BLaER1 (cell line): ENCODE measurements around the gene MAN1B1.

ENCODE experiments used
- H3K27ac ChIP-seq: shearing (Covaris generic); formaldehyde crosslinking; 2 replicates; pipeline ENCODE4 v1.8.1; 2022
- H3K27me3 ChIP-seq: shearing (Covaris generic); formaldehyde crosslinking; 2 replicates; pipeline ENCODE4 v1.8.1; 2022
- H3K36me3 ChIP-seq: shearing (Covaris generic); formaldehyde crosslinking; 2 replicates; pipeline ENCODE4 v1.8.1; 2022
- H3K4me1 ChIP-seq: shearing (Covaris generic); formaldehyde crosslinking; 2 replicates; pipeline ENCODE4 v1.8.1; 2022
- H3K4me2 ChIP-seq: shearing (Covaris generic); formaldehyde crosslinking; 2 replicates; pipeline ENCODE4 v1.8.1; 2022
- H3K4me3 ChIP-seq: shearing (Covaris generic); formaldehyde crosslinking; 2 replicates; pipeline ENCODE4 v1.8.1; 2022
- H3K9ac ChIP-seq: shearing (Covaris generic); formaldehyde crosslinking; 2 replicates; pipeline ENCODE4 v1.8.1; 2022
- H3K9me3 ChIP-seq: shearing (Covaris generic); formaldehyde crosslinking; 2 replicates; pipeline ENCODE4 v1.8.1; 2022
- H4K20me1 ChIP-seq: shearing (Covaris generic); formaldehyde crosslinking; 2 replicates; pipeline ENCODE4 v1.8.1; 2022
- Cebpa-rat ChIP-seq: shearing (Covaris generic); IDR thresholded peaks from 2 replicates; pipeline ENCODE4 v1.8.1; 2022

MAN1B1 gene

GRCh38 chr9:137052998-137053943 is 33.5 kb upstream of the MAN1B1 start:
- Histone ChIP-seq H3K4me1 (peaks cover 15% of the 10 kb centered on the region; the same call in 1 of the 2 replicates), H3K9ac (no peak overlapping the region), H3K27me3 (peaks cover 84% of the 10 kb centered on the region), H3K4me3 (peak overlapping the region; percentile 41; the same call in 1 of the 2 replicates), H3K4me2 (peak overlapping the region; percentile 37; the same call in 1 of the 2 replicates), H3K27ac (no peak overlapping the region), H3K36me3 (no peaks in the 10 kb centered on the region), H4K20me1 (peaks cover 64% of the 10 kb centered on the region), H3K9me3 (no peaks in the 10 kb centered on the region)
- no peak for TF ChIP-seq Cebpa-rat

GRCh38 chr9:137053944-137054931 is 32.5 kb upstream of the MAN1B1 start, which contains the start of gene ENTPD2:
Gene ENTPD2, minus strand, starts transcription at chr9:137054061. Its CDS starts 64 bp downstream, at chr9:137053997.
- H4K20me1 ChIP-seq = peaks cover 62% of the 10 kb centered on the region
- peak within 1 kb of the TSS; percentile 41; the same call in 1 of the 2 replicates for H3K4me3 ChIP-seq
- no peak within 1 kb of the TSS for H3K9ac ChIP-seq
- H3K27me3 ChIP-seq = peaks cover 76% of the 10 kb centered on the region
- H3K9me3 ChIP-seq = no peaks in the 10 kb centered on the region
- TF ChIP-seq Cebpa-rat = no peak
- H3K27ac ChIP-seq = no peak within 1 kb of the TSS
- peaks cover 15% of the 10 kb centered on the region; the same call in 1 of the 2 replicates for H3K4me1 ChIP-seq
- H3K4me2 ChIP-seq = peak within 1 kb of the TSS; percentile 37; the same call in 1 of the 2 replicates
- no peaks in the 10 kb centered on the region for H3K36me3 ChIP-seq

GRCh38 chr9:137054932-137055384 is 31.8 kb upstream of the MAN1B1 start:
- peaks cover 69% of the 10 kb centered on the region for H3K27me3 ChIP-seq

GRCh38 chr9:137055385-137056364 is 31.1 kb upstream of the MAN1B1 start:
- TF ChIP-seq Cebpa-rat = no peak
- peaks cover 47% of the 10 kb centered on the region; the same call in 1 of the 2 replicates for H4K20me1 ChIP-seq
- no peak overlapping the region for H3K9ac ChIP-seq
- peaks cover 15% of the 10 kb centered on the region; the same call in 1 of the 2 replicates for H3K4me1 ChIP-seq
- H3K4me3 ChIP-seq = no peak overlapping the region
- H3K27me3 ChIP-seq = peaks cover 62% of the 10 kb centered on the region
- no peaks in the 10 kb centered on the region for H3K36me3 ChIP-seq
- no peak overlapping the region for H3K4me2 ChIP-seq
- H3K27ac ChIP-seq = no peak overlapping the region
- no peaks in the 10 kb centered on the region for H3K9me3 ChIP-seq

More at GRCh38 chr9:137054932-137055384, 31.8 kb upstream of the MAN1B1 start:
- H3K27ac ChIP-seq = no peak overlapping the region
- no peak overlapping the region for H3K4me2 ChIP-seq
- no peaks in the 10 kb centered on the region for H3K36me3 ChIP-seq
- no peak for TF ChIP-seq Cebpa-rat
- H3K9ac ChIP-seq = no peak overlapping the region
- peaks cover 54% of the 10 kb centered on the region for H4K20me1 ChIP-seq
- H3K9me3 ChIP-seq = no peaks in the 10 kb centered on the region
- H3K4me1 ChIP-seq = peaks cover 15% of the 10 kb centered on the region; the same call in 1 of the 2 replicates
- no peak overlapping the region for H3K4me3 ChIP-seq

GRCh38 chr9:137056739-137057415 is 29.9 kb upstream of the MAN1B1 start:
- Histone ChIP-seq H3K9me3 (no peaks in the 10 kb centered on the region), H3K27me3 (peaks cover 50% of the 10 kb centered on the region), H3K4me1 (peaks cover 15% of the 10 kb centered on the region; the same call in 1 of the 2 replicates), H3K36me3 (no peaks in the 10 kb centered on the region), H4K20me1 (peaks cover 35% of the 10 kb centered on the region; the same call in 1 of the 2 replicates), H3K27ac (no peak overlapping the region), H3K9ac (no peak overlapping the region), H3K4me3 (no peak overlapping the region), H3K4me2 (no peak overlapping the region)
- no peak for TF ChIP-seq Cebpa-rat

- Histone ChIP-seq H4K20me1 (peaks cover 31% of the 10 kb centered on the region; the same call in 1 of the 2 replicates), H3K27me3 (peaks cover 43% of the 10 kb centered on the region), H3K36me3 (no peaks in the 10 kb centered on the region), H3K9me3 (no peaks in the 10 kb centered on the region), H3K4me3 (no peak overlapping the region), H3K4me1 (peaks cover 17% of the 10 kb centered on the region; the same call in 1 of the 2 replicates), H3K27ac (no peak overlapping the region), H3K9ac (no peak overlapping the region), H3K4me2 (no peak overlapping the region)
- no peak for TF ChIP-seq Cebpa-rat
Measured at GRCh38 chr9:137057545-137057944, 29.2 kb upstream of the MAN1B1 start.

GRCh38 chr9:137058521-137059234 is 28.1 kb upstream of the MAN1B1 start:
- Histone ChIP-seq H3K27ac (no peak overlapping the region), H3K4me1 (peaks cover 7% of the 10 kb centered on the region; the same call in 1 of the 2 replicates), H4K20me1 (peaks cover 26% of the 10 kb centered on the region), H3K36me3 (peaks cover 10% of the 10 kb centered on the region), H3K4me2 (no peak overlapping the region), H3K27me3 (peaks cover 32% of the 10 kb centered on the region), H3K4me3 (no peak overlapping the region), H3K9me3 (no peaks in the 10 kb centered on the region), H3K9ac (no peak overlapping the region)
- no peak for TF ChIP-seq Cebpa-rat
